Left lung (tissue), 10 donors: ENCODE measurements around the gene ELL. TPM values are rescaled to one million over a fixed set of nuclear protein-coding genes. Genes with fewer than 3 reads are reported as not detected.

Experiments
- ATAC-seq: fragments of 200-7000 bp; cut with Tn5 transposase; one replicate; pipeline ENCODE4 v1.9.1; 2020; ENCODE audit warnings: moderate library complexity
- DNase-seq, 4 donors: peaks; one replicate each; pipeline ENCODE4 v3.0.0-alpha.2; 2013 to 2020
- H3K27ac ChIP-seq, 2 donors: fragments of 200-600 bp; sonication (generic) in 1 of 2; one replicate each; pipeline versions ENCODE4 v1.5.0 to v1.8.0; 2020 to 2021
- H3K27me3 ChIP-seq, 2 donors: fragments of 200-600 bp; sonication (generic) in 1 of 2; one replicate each; pipeline versions ENCODE4 v1.5.0 to v1.8.0; 2020 to 2021
- H3K36me3 ChIP-seq, 2 donors: fragments of 200-600 bp; sonication (generic) in 1 of 2; one replicate each; pipeline versions ENCODE4 v1.5.0 to v1.8.0; 2020 to 2021
- H3K4me1 ChIP-seq, 2 donors: fragments of 200-600 bp; one replicate each; pipeline ENCODE4 v1.8.0; 2021
- H3K4me3 ChIP-seq, 2 donors: fragments of 200-600 bp; sonication (generic) in 1 of 2; one replicate each; pipeline versions ENCODE4 v1.5.0 to v1.8.0; 2020 to 2021; ENCODE audit warnings: mild to moderate bottlenecking in 1 of 2
- H3K9me3 ChIP-seq, 2 donors: fragments of 200-600 bp; sonication (generic) in 1 of 2; one replicate each; pipeline versions ENCODE4 v1.5.0 to v1.8.0; 2020 to 2021
- CTCF ChIP-seq, 2 donors: fragments of 200-600 bp; sonication (generic) in 1 of 2; IDR thresholded peaks; one replicate each; pipeline versions ENCODE4 v1.5.0 to v1.8.0; 2021; ENCODE audit warnings: antibody characterized with exemption in 2 of 2
- intact Hi-C, 2 donors: fragments of 100-400 bp; cut with DNase I; formaldehyde crosslinking; loops; one replicate each; pipeline versions ENCODE4 v1.11.2 to v1.14.2; 2022
- polyA plus RNA-seq, 6 donors: library from polyadenylated mRNA; unstranded; fragments of 120-200 nt; gene quantifications; one replicate each; pipeline ENCODE4 v1.2.1, GENCODE V29; 2013; ENCODE audit not compliant: insufficient read length in 6 of 6
- total RNA-seq, 2 donors: library from RNA; stranded (reverse); fragmentation: NEBNext Ultra II Directional; extraction: Animal tissue kit (Norgen Biotek cat#: 25700); gene quantifications; one replicate each; pipeline ENCODE4 v1.2.1, GENCODE V29; 2021
- donor health status: DM: no; HTN: yes; CAD: no.
- donor health status: DM: no; HTN: no; CAD: no.

The ELL gene
- total and polyA plus RNA-seq, 8 donors, result 8.5 to 22.9 (median 9.9) TPM

DNA sequence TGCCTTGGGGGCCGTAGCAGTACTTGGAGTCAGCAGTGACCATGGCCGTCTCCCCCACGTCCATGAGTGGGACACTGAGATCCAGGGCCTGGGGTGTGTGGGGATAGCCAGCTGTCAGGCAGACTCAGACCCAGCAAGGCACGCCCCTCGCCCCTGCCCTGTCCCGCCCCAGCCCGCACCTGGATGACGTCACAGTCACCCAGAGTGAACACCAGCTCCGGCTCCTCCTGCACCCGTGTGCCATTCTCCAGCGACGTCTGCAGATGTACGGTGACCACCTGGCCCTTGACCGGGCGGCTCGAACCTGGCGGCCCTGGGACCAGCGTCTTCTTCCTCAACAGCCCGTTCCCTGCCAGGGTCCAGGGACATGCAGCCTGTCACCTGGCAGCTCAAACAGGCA is 17.5 kb upstream of the ELL start:
- Histone ChIP-seq H3K36me3 (peaks cover 0 to 74% of the 10 kb centered on the region in 2 donors), H3K4me3 (no peak overlapping the region), H3K27ac (no peak overlapping the region), H3K9me3 (no peaks in the 10 kb centered on the region), H3K27me3 (no peaks in the 10 kb centered on the region), H3K4me1 (peaks cover 0 to 23% of the 10 kb centered on the region in 2 donors)
- intact Hi-C loops, result no loop called here
- DNase-seq, result no peak
- no peak for TF ChIP-seq CTCF (IDR thresholded peaks at IDR 0.05)
- ATAC-seq, result no peak

GRCh38 chr19:18538115-18538514 is 16.2 kb upstream of the ELL start:
- peaks cover 0 to 85% of the 10 kb centered on the region in 2 donors for H3K36me3 ChIP-seq
- no peaks in the 10 kb centered on the region for H3K9me3 ChIP-seq
- no peak overlapping the region for H3K27ac ChIP-seq
- TF ChIP-seq CTCF (IDR thresholded peaks at IDR 0.05), result no peak
- no peak overlapping the region for H3K4me3 ChIP-seq
- intact Hi-C loops, result no loop called here
- H3K27me3 ChIP-seq, result no peaks in the 10 kb centered on the region
- DNase-seq, result no peak
- no peak for ATAC-seq
- peaks cover 0 to 17% of the 10 kb centered on the region in 2 donors for H3K4me1 ChIP-seq

DNA sequence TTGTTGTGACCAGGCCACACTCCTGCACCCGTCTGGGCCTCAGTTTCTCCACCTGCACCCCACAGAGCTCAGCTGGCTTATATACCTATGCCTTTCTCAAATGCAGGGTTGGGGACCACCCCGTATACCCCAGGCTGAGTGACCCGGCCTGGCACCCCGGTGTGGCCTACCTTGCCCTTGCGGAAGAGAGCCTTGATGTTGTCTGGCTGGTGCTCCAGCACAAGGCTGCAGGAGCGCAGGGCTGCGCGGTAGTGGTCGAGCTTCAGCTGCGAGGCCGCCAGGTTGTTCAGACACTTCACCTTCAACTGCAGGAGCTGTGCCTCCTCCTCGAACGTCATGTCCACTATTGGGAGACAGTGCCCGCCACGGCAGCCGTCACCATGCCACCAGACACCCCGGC is 15.6 kb upstream of the ELL start:
- Histone ChIP-seq H3K27me3 (no peaks in the 10 kb centered on the region), H3K9me3 (no peaks in the 10 kb centered on the region), H3K27ac (no peak overlapping the region), H3K4me1 (peaks cover 0 to 15% of the 10 kb centered on the region in 2 donors), H3K36me3 (peaks cover 0 to 92% of the 10 kb centered on the region in 2 donors), H3K4me3 (no peak overlapping the region)
- intact Hi-C loops, result no loop called here
- ATAC-seq (no peak), DNase-seq (no peak)
- no peak for TF ChIP-seq CTCF (IDR thresholded peaks at IDR 0.05)

DNA sequence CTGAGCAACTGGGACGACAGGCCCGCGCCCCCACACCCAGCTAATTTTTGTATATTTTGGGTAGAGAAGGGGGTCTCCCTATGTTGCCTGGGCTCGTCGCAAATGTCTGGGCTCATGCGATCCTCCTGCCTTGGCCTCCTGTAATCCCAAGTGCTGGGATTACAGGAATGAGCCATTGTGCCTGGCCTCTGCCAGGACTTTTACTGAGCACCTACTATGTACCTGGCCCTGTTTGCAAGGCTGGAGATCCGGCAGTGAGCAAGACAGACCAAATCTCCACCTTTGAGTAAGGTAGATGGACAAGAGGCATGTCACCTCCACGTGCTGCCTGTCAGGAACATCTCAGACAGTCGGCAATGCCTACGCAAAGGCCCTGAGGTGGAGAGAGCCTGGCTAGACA is 14.6 kb upstream of the ELL start:
- no peak for ATAC-seq
- H3K9me3 ChIP-seq, result no peaks in the 10 kb centered on the region
- TF ChIP-seq CTCF (IDR thresholded peaks at IDR 0.05), result no peak
- intact Hi-C loops, result no loop called here
- H3K4me1 ChIP-seq, result peaks cover 0 to 6% of the 10 kb centered on the region in 2 donors
- H3K27ac ChIP-seq, result no peak overlapping the region
- peaks cover 0 to 98% of the 10 kb centered on the region in 2 donors for H3K36me3 ChIP-seq
- H3K27me3 ChIP-seq, result no peaks in the 10 kb centered on the region
- no peak overlapping the region for H3K4me3 ChIP-seq
- DNase-seq, result no peak

DNA sequence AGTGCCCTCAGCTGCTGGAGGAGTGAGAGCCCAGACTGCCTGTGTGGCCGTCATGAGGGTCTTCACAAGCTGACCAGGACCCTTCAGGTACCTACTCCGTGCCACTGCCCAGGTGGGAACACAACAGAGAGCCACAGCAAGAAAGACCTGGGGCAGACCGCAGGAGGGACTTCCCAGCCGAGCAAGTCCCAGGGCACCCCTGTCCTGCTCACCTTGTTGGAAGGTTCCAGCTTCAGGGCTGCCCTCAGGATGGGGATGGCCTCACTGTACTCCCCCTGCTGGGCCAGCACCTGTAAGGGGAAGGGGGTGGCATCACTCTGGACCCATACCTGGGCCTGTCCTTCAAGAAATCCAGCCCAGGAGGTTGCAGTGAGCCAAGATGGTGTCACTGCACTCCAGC is 11.2 kb upstream of the ELL start:
- no peak overlapping the region for H3K4me3 ChIP-seq
- DNase-seq, result no peak
- H3K4me1 ChIP-seq, result no peaks in the 10 kb centered on the region
- H3K36me3 ChIP-seq, result peaks cover 0 to 72% of the 10 kb centered on the region in 2 donors
- no peak for TF ChIP-seq CTCF (IDR thresholded peaks at IDR 0.05)
- ATAC-seq, result no peak
- H3K27ac ChIP-seq, result no peak overlapping the region
- H3K27me3 ChIP-seq, result no peaks in the 10 kb centered on the region
- no peaks in the 10 kb centered on the region for H3K9me3 ChIP-seq
- intact Hi-C loops, result no loop called here
